ENCODE results near the gene TH.

TH gene

DNA sequence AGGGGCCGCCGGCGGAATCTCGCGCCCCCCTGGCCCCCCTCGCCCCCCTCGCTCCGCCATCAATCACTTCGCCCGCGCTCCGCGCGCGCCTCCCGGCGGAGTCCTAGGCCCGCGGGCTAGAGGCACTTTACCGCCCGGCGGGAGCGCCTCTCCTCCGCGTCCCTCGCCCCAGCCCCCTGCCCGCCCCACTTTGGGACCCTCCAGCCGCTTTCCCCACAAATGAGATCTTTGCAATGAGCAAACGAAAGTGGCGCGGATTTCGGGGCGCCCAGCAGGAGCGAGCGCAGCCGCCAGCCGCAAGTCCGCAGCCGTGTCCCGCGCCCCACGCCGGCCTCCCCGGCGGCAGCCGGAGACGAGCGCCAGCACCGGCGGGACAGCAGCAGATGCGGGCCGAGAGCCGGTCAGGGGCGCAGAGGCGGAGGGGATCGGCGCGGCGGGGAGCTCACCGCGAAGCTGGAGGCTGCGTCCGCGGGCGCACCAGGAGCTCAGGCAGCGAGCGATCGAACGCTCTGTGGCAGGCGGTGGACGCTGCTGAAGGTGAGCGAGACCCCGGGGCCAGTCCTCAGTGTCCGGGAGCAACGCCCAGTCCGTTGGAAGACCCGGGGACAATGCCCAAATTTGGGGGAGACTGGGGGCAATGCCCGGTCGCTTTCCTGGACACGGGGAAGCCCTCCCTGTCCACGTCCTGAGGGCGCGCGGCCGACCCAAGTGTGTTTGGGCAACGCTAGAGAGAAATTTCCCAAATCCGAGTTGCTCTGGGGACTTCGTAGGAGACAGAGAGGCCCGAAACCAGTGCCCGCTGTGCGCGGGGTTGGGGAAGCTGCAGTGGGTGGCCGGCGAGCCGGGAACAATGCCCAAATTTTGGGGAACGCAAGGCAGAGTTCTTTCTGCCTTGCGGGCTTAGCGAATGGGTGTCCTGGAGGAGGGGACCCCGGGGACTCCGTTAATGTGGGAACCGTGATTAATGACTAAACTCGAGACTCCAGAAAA is 30.9 kb downstream of the TH start:
- Histone ChIP-seq H3K27me3 (ENCODE audit: control insufficient read depth in 1 of 2, insufficient read depth in 2 of 2, low read length in 2 of 2) (peaks cover 54 to 65% of the 10 kb centered on the region in 2 donors), H3K36me3 (ENCODE audit: control insufficient read depth in 1 of 2, insufficient read depth in 2 of 2, low read length in 2 of 2) (no peaks in the 10 kb centered on the region), H3K9me3 (ENCODE audit: control insufficient read depth in 1 of 2, low read length in 2 of 2) (no peaks in the 10 kb centered on the region), H3K4me1 (ENCODE audit: control insufficient read depth in 1 of 2, insufficient read depth in 2 of 2, low read length in 2 of 2) (no peaks in the 10 kb centered on the region), H3K4me3 (ENCODE audit: low read depth in 1 of 2, low read length in 2 of 2) (no peak overlapping the region), H3K27ac (ENCODE audit: low read depth, low read length) (no peak overlapping the region), H3K9ac (ENCODE audit: low read depth in 1 of 2, low read length in 2 of 2) (no peak overlapping the region)

DNA sequence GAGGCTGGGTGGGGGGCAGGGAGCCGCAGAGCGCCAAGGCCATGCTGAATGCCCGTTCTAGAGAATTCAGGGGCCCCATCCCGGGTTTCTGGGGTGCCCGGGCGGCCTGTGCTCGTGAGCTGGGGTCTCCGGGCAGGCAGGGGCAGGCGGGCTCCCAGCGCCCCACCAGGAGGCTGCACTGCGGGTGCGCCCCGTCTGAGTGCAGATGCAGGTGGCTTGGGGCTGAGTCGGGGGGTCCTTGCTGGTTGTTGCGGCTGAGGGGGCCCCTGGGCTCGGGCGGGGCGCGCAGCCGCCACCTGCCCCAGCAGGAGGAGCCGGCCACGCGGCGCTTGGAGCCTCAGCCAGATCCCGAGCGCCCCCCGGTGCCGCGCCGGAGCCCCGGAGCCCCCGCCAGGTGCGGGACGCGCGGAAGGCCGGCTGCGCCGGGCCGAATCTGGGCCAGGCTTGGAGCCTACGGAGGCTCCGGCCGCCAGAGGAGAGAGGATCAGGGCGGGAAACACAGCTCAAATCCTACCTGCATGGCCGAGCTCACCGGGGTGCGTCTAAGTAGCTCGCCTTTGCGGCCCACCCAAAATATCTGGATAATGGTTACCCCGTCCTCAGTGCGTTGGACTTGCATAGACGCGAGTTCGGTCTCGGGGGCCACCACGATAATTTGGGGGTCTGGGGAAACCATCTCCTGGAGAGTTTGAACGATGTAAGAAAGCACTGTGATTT is 31.8 kb downstream of the TH start:
- Histone ChIP-seq H3K4me3 (ENCODE audit: low read depth in 1 of 2, low read length in 2 of 2) (no peak overlapping the region), H3K9ac (ENCODE audit: low read depth in 1 of 2, low read length in 2 of 2) (no peak overlapping the region)

DNA sequence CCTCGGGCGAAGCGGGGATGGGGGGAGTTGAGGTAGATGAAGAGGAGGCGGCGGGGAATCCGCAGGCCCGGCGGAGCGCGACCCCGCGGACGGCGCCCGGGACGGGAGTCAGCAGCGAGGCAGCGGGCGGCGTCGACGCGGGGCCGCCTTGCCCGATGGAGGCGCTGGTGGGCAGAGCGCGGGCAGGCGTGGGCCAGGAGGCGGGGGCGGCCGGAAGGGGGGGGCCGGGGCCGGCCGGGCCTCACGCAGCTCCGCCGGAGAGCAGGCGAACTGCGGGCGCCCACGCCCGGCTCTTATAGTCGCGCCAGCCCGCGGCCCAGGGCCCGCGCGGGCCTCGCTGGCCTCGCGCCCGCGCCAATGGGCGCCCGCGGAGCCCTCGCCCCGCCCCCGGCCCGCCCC is 32.5 kb downstream of the TH start, which contains the start of gene IGF2:
TSS of gene IGF2 (minus strand) at position 267 of the 399 bp plus-strand sequence. CDS start 3,866 bp downstream, outside the sequence.
- no peak within 1 kb of the TSS for H3K9ac ChIP-seq (ENCODE audit: low read depth in 1 of 2, low read length in 2 of 2)
- H3K9me3 ChIP-seq (ENCODE audit: control insufficient read depth in 1 of 2, low read length in 2 of 2), result no peaks in the 10 kb centered on the region
- peaks cover 56 to 59% of the 10 kb centered on the region in 2 donors for H3K27me3 ChIP-seq (ENCODE audit: control insufficient read depth in 1 of 2, insufficient read depth in 2 of 2, low read length in 2 of 2)
- H3K36me3 ChIP-seq (ENCODE audit: control insufficient read depth in 1 of 2, insufficient read depth in 2 of 2, low read length in 2 of 2), result no peaks in the 10 kb centered on the region
- H3K4me1 ChIP-seq (ENCODE audit: control insufficient read depth in 1 of 2, insufficient read depth in 2 of 2, low read length in 2 of 2), result no peaks in the 10 kb centered on the region
- H3K4me3 ChIP-seq (ENCODE audit: low read depth in 1 of 2, low read length in 2 of 2), result no peak within 1 kb of the TSS
- H3K27ac ChIP-seq (ENCODE audit: low read depth, low read length), result no peak within 1 kb of the TSS

More for the DNA sequence above, 31.8 kb downstream of the TH start:
- Histone ChIP-seq H3K36me3 (ENCODE audit: control insufficient read depth in 1 of 2, insufficient read depth in 2 of 2, low read length in 2 of 2) (no peaks in the 10 kb centered on the region), H3K4me1 (ENCODE audit: control insufficient read depth in 1 of 2, insufficient read depth in 2 of 2, low read length in 2 of 2) (no peaks in the 10 kb centered on the region), H3K27me3 (ENCODE audit: control insufficient read depth in 1 of 2, insufficient read depth in 2 of 2, low read length in 2 of 2) (peaks cover 55 to 58% of the 10 kb centered on the region in 2 donors), H3K27ac (ENCODE audit: low read depth, low read length) (no peak overlapping the region), H3K9me3 (ENCODE audit: control insufficient read depth in 1 of 2, low read length in 2 of 2) (no peaks in the 10 kb centered on the region)

DNA sequence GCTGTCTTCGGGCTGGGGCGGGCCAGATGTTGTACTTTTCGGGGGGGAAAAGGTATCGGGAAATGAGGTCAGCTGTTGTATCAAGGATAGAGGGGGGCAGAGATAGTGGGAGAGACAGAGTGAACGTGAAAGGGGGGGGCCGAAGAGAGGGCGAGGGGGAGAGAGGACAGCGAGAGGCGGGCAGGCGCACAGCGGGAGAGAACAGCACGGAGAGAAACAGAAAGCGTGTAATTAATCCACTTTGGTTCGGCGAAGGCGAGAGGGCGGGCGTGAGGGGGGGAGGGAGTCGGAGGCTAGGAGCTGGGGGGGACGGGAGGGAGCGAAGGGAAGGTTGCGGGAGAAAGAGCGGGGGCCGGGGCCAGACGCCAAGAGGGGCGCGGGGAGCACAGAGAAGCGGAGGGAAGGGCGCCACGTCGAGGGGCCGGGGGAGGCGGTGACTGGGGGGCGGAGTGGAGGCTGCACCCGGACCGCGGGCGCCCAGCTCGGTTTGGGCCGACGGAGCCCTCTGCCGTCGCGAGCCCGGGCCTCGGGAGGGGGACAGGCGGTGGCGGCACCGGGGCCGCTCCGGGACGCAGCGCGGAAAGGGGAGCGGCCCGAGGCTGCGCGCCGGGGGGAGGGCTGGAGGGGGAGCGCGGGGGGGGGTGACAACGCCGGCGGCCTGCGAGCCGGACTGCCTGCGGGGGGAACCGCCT is 33.0 kb downstream of the TH start:
- H3K27ac ChIP-seq (ENCODE audit: low read depth, low read length), result no peak overlapping the region
- H3K4me1 ChIP-seq (ENCODE audit: control insufficient read depth in 1 of 2, insufficient read depth in 2 of 2, low read length in 2 of 2), result no peaks in the 10 kb centered on the region
- no peaks in the 10 kb centered on the region for H3K36me3 ChIP-seq (ENCODE audit: control insufficient read depth in 1 of 2, insufficient read depth in 2 of 2, low read length in 2 of 2)
- no peaks in the 10 kb centered on the region for H3K9me3 ChIP-seq (ENCODE audit: control insufficient read depth in 1 of 2, low read length in 2 of 2)
- no peak overlapping the region for H3K9ac ChIP-seq (ENCODE audit: low read depth in 1 of 2, low read length in 2 of 2)
- peaks cover 54 to 60% of the 10 kb centered on the region in 2 donors for H3K27me3 ChIP-seq (ENCODE audit: control insufficient read depth in 1 of 2, insufficient read depth in 2 of 2, low read length in 2 of 2)
- H3K4me3 ChIP-seq (ENCODE audit: low read depth in 1 of 2, low read length in 2 of 2), result no peak overlapping the region

DNA sequence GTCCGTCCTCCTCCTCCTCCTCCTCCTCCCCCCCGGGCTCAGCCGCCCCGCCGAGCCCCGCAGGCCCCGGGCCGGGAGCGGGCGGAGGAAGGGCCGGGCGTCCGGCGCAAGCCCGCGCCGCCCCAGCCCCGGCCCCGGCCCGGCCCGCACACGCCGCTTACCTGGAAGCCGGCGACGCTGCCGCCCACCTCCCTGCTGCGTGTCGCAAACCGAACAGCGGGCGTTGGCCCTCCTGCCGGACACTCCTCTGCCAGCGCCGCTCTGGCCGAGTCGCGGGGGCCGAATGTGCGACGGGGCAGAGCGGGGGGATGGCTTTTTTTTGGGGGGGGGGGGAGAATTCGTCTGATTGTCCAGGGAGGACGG is 33.6 kb downstream of the TH start:
- Histone ChIP-seq H3K27me3 (ENCODE audit: control insufficient read depth in 1 of 2, insufficient read depth in 2 of 2, low read length in 2 of 2) (peaks cover 50 to 62% of the 10 kb centered on the region in 2 donors), H3K27ac (ENCODE audit: low read depth, low read length) (no peak overlapping the region), H3K4me3 (ENCODE audit: low read depth in 1 of 2, low read length in 2 of 2) (no peak overlapping the region), H3K36me3 (ENCODE audit: control insufficient read depth in 1 of 2, insufficient read depth in 2 of 2, low read length in 2 of 2) (no peaks in the 10 kb centered on the region), H3K9me3 (ENCODE audit: control insufficient read depth in 1 of 2, low read length in 2 of 2) (no peaks in the 10 kb centered on the region), H3K4me1 (ENCODE audit: control insufficient read depth in 1 of 2, insufficient read depth in 2 of 2, low read length in 2 of 2) (no peaks in the 10 kb centered on the region), H3K9ac (ENCODE audit: low read depth in 1 of 2, low read length in 2 of 2) (no peak overlapping the region)

DNA sequence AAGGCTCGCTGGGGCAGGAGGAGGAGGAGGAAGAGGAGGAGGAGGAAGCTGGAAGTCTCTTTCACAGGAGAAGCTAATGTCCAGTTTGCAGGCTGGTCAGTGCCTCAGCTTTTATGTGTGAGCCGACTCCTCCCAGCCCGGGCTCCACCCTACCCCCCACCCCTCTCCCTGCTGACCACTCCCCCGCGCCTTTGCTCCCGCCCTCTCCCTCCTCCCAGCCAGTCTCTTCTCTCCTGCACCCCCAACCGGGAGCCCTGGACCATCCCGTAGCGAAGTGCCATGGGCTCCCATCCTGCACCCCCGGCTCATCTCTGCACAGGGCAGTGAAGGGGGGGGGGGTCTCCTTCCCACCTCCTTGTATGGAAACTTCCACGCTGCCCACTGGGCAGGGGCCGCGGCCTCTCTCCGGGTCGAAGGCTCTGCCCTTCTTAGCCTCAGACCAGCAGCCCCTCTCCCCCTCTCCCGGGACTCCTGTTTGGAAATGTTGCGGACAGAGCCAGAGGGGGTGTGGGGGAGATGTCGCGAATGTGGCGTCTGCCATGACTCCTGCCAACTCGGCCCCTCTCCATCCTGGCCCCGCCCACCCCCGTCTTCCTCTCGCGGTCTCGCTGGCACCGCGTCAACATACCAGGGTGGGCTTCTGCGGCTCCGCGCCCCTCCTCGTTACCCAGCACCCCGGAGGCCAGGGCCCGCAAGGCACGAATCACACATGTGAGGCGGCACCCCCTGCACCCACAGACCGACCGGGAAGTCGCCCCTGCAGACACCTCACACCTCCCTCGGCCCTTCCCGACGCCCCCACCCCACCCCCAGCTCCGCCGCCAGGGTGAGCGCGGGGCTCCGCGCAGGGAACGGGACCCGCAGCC is 34.2 kb downstream of the TH start:
- Histone ChIP-seq H3K27me3 (ENCODE audit: control insufficient read depth in 1 of 2, insufficient read depth in 2 of 2, low read length in 2 of 2) (peaks cover 44 to 56% of the 10 kb centered on the region in 2 donors), H3K9me3 (ENCODE audit: control insufficient read depth in 1 of 2, low read length in 2 of 2) (no peaks in the 10 kb centered on the region), H3K4me3 (ENCODE audit: low read depth in 1 of 2, low read length in 2 of 2) (no peak overlapping the region), H3K9ac (ENCODE audit: low read depth in 1 of 2, low read length in 2 of 2) (no peak overlapping the region), H3K36me3 (ENCODE audit: control insufficient read depth in 1 of 2, insufficient read depth in 2 of 2, low read length in 2 of 2) (no peaks in the 10 kb centered on the region), H3K27ac (ENCODE audit: low read depth, low read length) (no peak overlapping the region), H3K4me1 (ENCODE audit: control insufficient read depth in 1 of 2, insufficient read depth in 2 of 2, low read length in 2 of 2) (no peaks in the 10 kb centered on the region)

DNA sequence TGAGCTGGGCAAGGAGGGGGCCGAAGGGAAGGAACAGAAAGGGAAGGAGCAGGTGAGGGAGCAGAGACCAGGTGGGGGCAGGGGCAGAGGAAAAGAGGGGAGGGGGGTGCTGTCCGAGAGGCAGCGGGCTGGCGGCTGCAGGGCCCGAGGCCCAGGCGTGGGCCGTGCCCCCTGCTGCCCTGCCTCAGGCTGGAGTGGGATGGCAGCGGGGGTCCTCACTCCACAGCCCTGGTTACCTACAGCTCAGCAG is 34.7 kb downstream of the TH start:
- H3K4me3 ChIP-seq (ENCODE audit: low read depth in 1 of 2, low read length in 2 of 2), result no peak overlapping the region
- no peaks in the 10 kb centered on the region for H3K36me3 ChIP-seq (ENCODE audit: control insufficient read depth in 1 of 2, insufficient read depth in 2 of 2, low read length in 2 of 2)

DNA sequence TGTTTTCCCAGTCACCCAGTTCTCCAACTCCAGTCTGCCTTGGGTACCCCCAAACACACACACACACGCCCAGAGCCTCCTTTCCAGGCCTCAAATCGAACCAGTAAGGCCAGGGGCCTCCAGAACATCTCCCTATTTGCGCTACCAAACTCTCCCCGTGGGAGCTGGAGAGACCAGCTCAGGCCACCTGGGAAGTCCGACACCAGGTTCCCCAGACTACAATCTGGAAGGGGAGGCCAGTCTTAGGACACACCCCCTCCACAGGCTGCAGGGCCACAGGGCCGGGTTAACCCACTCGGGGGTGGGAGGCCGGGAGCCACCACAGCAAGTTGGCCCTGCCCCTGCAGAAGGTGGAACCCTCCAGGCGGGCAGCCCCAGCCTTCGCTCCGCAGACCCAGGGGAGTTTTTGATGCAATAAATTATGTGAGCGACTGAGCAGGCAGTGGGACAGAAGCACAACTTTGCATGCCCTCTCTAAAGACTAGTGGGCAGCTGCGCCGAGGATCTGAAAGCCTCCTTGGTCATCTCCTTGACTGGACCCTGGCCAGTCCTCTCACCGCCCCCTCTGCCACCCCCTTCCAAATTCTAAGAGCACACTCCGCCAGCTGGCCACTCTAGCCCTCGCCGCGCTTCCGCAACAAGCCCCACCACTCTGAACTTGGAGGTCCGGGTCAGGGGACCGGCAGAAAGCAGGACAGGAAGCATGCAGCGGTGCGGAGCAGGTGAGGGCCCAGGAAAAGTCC is 35.2 kb downstream of the TH start:
- H3K27ac ChIP-seq (ENCODE audit: low read depth, low read length), result no peak overlapping the region
- H3K9me3 ChIP-seq (ENCODE audit: control insufficient read depth in 1 of 2, low read length in 2 of 2), result no peaks in the 10 kb centered on the region
- H3K27me3 ChIP-seq (ENCODE audit: control insufficient read depth in 1 of 2, insufficient read depth in 2 of 2, low read length in 2 of 2), result peaks cover 34 to 54% of the 10 kb centered on the region in 2 donors
- H3K9ac ChIP-seq (ENCODE audit: low read depth in 1 of 2, low read length in 2 of 2), result no peak overlapping the region
- no peaks in the 10 kb centered on the region for H3K4me1 ChIP-seq (ENCODE audit: control insufficient read depth in 1 of 2, insufficient read depth in 2 of 2, low read length in 2 of 2)
- no peaks in the 10 kb centered on the region for H3K36me3 ChIP-seq (ENCODE audit: control insufficient read depth in 1 of 2, insufficient read depth in 2 of 2, low read length in 2 of 2)
- no peak overlapping the region for H3K4me3 ChIP-seq (ENCODE audit: low read depth in 1 of 2, low read length in 2 of 2)

More for the DNA sequence above, 34.7 kb downstream of the TH start:
- H3K4me1 ChIP-seq (ENCODE audit: control insufficient read depth in 1 of 2, insufficient read depth in 2 of 2, low read length in 2 of 2), result no peaks in the 10 kb centered on the region
- H3K9me3 ChIP-seq (ENCODE audit: control insufficient read depth in 1 of 2, low read length in 2 of 2), result no peaks in the 10 kb centered on the region
- no peak overlapping the region for H3K27ac ChIP-seq (ENCODE audit: low read depth, low read length)
- no peak overlapping the region for H3K9ac ChIP-seq (ENCODE audit: low read depth in 1 of 2, low read length in 2 of 2)
- peaks cover 39 to 51% of the 10 kb centered on the region in 2 donors for H3K27me3 ChIP-seq (ENCODE audit: control insufficient read depth in 1 of 2, insufficient read depth in 2 of 2, low read length in 2 of 2)

DNA sequence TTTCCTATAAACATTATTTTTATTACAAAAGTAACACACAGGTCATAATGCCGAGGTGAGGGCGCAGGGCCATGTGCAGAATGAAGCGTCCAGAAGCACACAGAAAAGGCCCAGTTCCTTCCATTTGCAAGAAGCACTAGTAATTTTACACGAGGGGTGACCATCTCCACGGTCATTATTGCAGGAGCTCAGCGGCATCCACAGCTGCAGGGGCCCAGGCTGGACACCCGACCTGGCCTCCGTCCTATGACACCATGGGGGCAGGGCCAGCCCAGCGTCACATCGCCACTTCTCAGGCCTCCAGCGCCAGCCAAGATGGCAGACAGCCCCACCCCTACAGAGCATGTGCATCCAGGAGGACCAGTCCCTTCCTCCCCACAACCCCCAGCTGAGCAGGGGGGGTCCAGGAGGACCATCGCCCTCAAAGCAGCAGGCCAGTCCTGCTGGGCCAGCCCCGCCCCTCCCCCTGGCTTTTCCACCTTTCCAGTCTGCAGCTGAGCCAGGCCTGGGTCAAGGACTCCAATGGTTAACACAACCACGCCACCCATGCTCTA is 35.9 kb downstream of the TH start:
- Histone ChIP-seq H3K9me3 (ENCODE audit: control insufficient read depth in 1 of 2, low read length in 2 of 2) (no peaks in the 10 kb centered on the region), H3K4me3 (ENCODE audit: low read depth in 1 of 2, low read length in 2 of 2) (no peak overlapping the region), H3K27ac (ENCODE audit: low read depth, low read length) (no peak overlapping the region), H3K27me3 (ENCODE audit: control insufficient read depth in 1 of 2, insufficient read depth in 2 of 2, low read length in 2 of 2) (peaks cover 28 to 47% of the 10 kb centered on the region in 2 donors), H3K9ac (ENCODE audit: low read depth in 1 of 2, low read length in 2 of 2) (no peak overlapping the region), H3K4me1 (ENCODE audit: control insufficient read depth in 1 of 2, insufficient read depth in 2 of 2, low read length in 2 of 2) (no peaks in the 10 kb centered on the region), H3K36me3 (ENCODE audit: control insufficient read depth in 1 of 2, insufficient read depth in 2 of 2, low read length in 2 of 2) (no peaks in the 10 kb centered on the region)
